ENCODE results near the gene HPS4. TPM values are rescaled to one million over a fixed set of nuclear protein-coding genes. Genes with fewer than 3 reads are reported as not detected.

Gene HPS4
- total and polyA plus RNA-seq, 10 of the 15 experiments (the other 5 are each of a cell fraction or from before 2014, with no cell fraction given): 11.7 to 36.7 (median 30.8) TPM

DNA sequence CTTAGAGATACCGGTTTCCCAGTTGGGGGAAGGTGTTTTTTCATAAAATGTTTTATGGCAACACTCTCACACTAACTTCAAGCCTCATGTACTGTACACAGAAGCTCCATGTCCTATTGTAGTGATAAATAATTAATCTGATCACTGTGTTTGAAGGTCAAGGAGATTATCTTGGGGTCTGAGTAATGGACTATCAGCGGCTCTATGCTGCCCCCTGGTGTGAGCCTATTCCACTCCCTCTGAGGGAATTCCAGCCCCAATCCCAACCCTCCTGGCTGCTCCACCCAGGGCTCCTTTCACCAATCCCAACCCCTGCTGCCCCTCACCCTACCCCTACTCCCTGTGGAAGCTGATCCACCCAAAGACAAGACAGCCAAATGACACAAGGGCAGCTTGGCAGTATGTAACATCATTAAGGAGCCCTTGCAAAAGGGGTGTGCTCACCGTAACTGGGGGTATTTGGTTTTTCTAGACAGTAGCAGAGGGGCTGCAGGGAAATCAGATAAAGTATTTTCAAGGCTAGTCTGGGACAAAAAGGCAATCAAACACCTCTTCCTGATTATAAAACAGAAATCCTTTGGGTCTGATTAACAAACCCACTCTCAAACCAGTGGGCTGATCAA is 22.3 kb downstream of the HPS4 start (continued):
- peak; percentile 35; the same call in 1 of the 2 replicates for TF ChIP-seq YY1 (IDR thresholded peaks at IDR 0.05; ENCODE audit: low read depth, low read length)
- no peak for TF ChIP-seq CBX5 (IDR thresholded peaks at IDR 0.05; ENCODE audit: low read depth)

DNA sequence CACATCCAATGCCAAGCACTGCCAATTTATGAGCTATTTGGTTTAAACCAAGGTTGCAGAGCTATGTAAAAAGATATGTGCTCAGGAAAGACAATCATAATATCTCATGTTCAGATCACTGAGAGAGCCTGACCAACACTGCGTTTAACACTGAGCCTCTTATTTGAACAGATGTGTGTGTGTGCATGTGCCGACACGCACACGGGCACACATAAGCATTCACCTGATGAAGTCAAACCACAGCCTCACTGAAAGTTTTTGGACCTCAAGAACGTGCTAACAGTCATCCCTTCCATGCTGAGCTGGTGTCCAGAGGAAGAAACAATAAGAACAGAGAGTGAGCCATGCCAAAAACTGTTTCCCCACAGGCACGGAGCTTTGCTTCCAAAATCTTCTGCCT is 23.4 kb downstream of the HPS4 start:
- ChIA-PET POLR2A (no interaction called here), RAD21 (ENCODE audit: unreplicated experiment) (interaction anchor here (0.7 to 1.8 kb wide), 9 partner anchors 19 to 96 kb away, joined by 3 to 8 read pairs (median 4); no protein-coding TSS in a partner anchor), SMC1A (ENCODE audit: uncharacterized antibody, unreplicated experiment) (interaction anchor here (0.7 to 5.1 kb wide), 14 partner anchors 14 to 202 kb away, joined by 3 to 73 read pairs (median 4); no protein-coding TSS in a partner anchor), CTCF (interaction anchor here (0.7 to 5.5 kb wide), 20 partner anchors 9 to 211 kb away, joined by 3 to 124 read pairs (median 6); partner anchors contain the start of genes HPS4 and SRRD)
- no peak overlapping the region for H3K4me3 ChIP-seq
- ATAC-seq: no peak
- H3K9ac ChIP-seq (ENCODE audit: control insufficient read depth, insufficient read depth, low read length): no peak overlapping the region
- DNase-seq (ENCODE audit: low read depth, low spot score): no peak
- peaks cover 22 to 44% of the 10 kb centered on the region in 2 experiments for H3K36me3 ChIP-seq (ENCODE audit: control insufficient read depth in 2 of 2, insufficient read depth in 2 of 2, low read length in 1 of 2)
- no peak overlapping the region for H2AFZ ChIP-seq (ENCODE audit: control insufficient read depth, low read depth, low read length)
- BruUV-seq (replicated peaks): TSS peak; percentile 14
- H3K4me1 ChIP-seq (ENCODE audit: control insufficient read depth, insufficient read depth, low read length): no peaks in the 10 kb centered on the region
- FAIRE-seq: no peak
- in situ Hi-C loops (cut with MboI): loop anchor here (5.0 kb wide), 2 partner anchors 58 to 93 kb away; no protein-coding TSS in a partner anchor
- H4K20me1 ChIP-seq (ENCODE audit: control insufficient read depth, insufficient read depth): no peaks in the 10 kb centered on the region
- H3K27ac ChIP-seq (ENCODE audit: control insufficient read depth, insufficient read depth): no peak overlapping the region
- intact Hi-C loops (cut with micrococcal nuclease; ENCODE audit: unreplicated experiment): no loop called here
- no peak for TF ChIP-seq NFYA (IDR thresholded peaks at IDR 0.05; ENCODE audit: borderline replicate concordance, low read depth, low read length)
- no peak for TF ChIP-seq TCF3 (IDR thresholded peaks at IDR 0.05; ENCODE audit: borderline replicate concordance, insufficient read depth, low read depth, low read length)
- TF ChIP-seq MYB (IDR thresholded peaks at IDR 0.05; ENCODE audit: borderline replicate concordance, low read depth, low read length): no peak
- TF ChIP-seq SIX5 (IDR thresholded peaks at IDR 0.05; ENCODE audit: low read depth, low read length, severe bottlenecking): no peak
- no peak for TF ChIP-seq NFYB (IDR thresholded peaks at IDR 0.05; ENCODE audit: insufficient read depth, low read depth, low read length)
- no peak for TF ChIP-seq BHLHE40 (IDR thresholded peaks at IDR 0.05; ENCODE audit: borderline replicate concordance in 1 of 2, low read depth in 2 of 2, low read length in 1 of 2)
- TF ChIP-seq MEF2A (IDR thresholded peaks at IDR 0.05; ENCODE audit: insufficient read depth, low read depth, low read length): no peak
- TF ChIP-seq CREM (IDR thresholded peaks at IDR 0.05; ENCODE audit: low read depth): no peak
- TF ChIP-seq, protein P1, sequence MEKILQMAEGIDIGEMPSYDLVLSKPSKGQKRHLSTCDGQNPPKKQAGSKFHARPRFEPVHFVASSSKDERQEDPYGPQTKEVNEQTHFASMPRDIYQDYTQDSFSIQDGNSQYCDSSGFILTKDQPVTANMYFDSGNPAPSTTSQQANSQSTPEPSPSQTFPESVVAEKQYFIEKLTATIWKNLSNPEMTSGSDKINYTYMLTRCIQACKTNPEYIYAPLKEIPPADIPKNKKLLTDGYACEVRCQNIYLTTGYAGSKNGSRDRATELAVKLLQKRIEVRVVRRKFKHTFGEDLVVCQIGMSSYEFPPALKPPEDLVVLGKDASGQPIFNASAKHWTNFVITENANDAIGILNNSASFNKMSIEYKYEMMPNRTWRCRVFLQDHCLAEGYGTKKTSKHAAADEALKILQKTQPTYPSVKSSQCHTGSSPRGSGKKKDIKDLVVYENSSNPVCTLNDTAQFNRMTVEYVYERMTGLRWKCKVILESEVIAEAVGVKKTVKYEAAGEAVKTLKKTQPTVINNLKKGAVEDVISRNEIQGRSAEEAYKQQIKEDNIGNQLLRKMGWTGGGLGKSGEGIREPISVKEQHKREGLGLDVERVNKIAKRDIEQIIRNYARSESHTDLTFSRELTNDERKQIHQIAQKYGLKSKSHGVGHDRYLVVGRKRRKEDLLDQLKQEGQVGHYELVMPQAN (conservative IDR thresholded peaks at IDR 0.05): no peak
- no peak for TF ChIP-seq ZZZ3 (IDR thresholded peaks at IDR 0.05; ENCODE audit: control insufficient read depth, insufficient read length, low read depth)
- WGBS (ENCODE audit: insufficient coverage, insufficient replicate concordance, low lambda C conversion rate, missing lambda C conversion rate): 98% methylated on average over 6 of the region's 6 CpGs
- no peak overlapping the region for H3K4me2 ChIP-seq (ENCODE audit: control insufficient read depth, insufficient read depth)
- H3K79me2 ChIP-seq (ENCODE audit: control insufficient read depth, insufficient read depth, low read length): peaks cover 5% of the 10 kb centered on the region
- no peaks in the 10 kb centered on the region for H3K9me3 ChIP-seq (replicated peaks; ENCODE audit: control insufficient read depth, insufficient read depth, low read length)
- H3K27me3 ChIP-seq (replicated peaks in 1 of 2; ENCODE audit: control insufficient read depth in 2 of 2, insufficient read depth in 2 of 2, low read length in 1 of 2): no peaks in the 10 kb centered on the region

Data from GM12878 (cell line).